IMR-90 (cell line): Measurements from ENCODE around the gene SBF1. TPM values are rescaled to one million over a fixed set of nuclear protein-coding genes. Genes with fewer than 3 reads are reported as not detected.

ENCODE experiments used
- ATAC-seq: fragments of 200-7000 bp; cut with Tn5 transposase; 2 replicates; pipeline ENCODE4 v1.9.1; 2020; ENCODE audit warnings: low read depth, mild to moderate bottlenecking, moderate library complexity
- BruUV-seq: library from RNA; stranded (reverse); fragments of 400-500 nt; replicated peaks from 2 replicates; lab custom pipeline; 2021; lab: Mats Ljungman, UMichigan
- CTCF ChIA-PET: fragments of 300-600 bp; formaldehyde crosslinking; extraction: SDS; loops from one replicate; lab custom pipeline; 2021; ENCODE audit warnings: antibody characterized with exemption; lab: Yijun Ruan, JAX
- POLR2A ChIA-PET: fragments of 300-600 bp; sonication (Branson Sonifier 250); formaldehyde crosslinking; loops from one replicate; lab custom pipeline; 2022; ENCODE audit warnings: antibody characterized with exemption; ENCODE audit not compliant: unreplicated experiment; lab: Charles Lee
- DNase-seq: peaks from one replicate; pipeline ENCODE4 v3.0.0; 2013
- H2AFZ ChIP-seq: replicated peaks from 2 replicates; pipeline ENCODE3; 2013; ENCODE audit warnings: low read length, mild to moderate bottlenecking; ENCODE audit not compliant: poor library complexity
- H2AK5ac ChIP-seq: 2 replicates; pipeline ENCODE4 v1.6.1; 2013; ENCODE audit warnings: low read depth, low read length, inconsistent platforms
- H2AK9ac ChIP-seq: replicated peaks from 2 replicates; pipeline ENCODE3; 2013; ENCODE audit warnings: mild to moderate bottlenecking, low read depth, low read length, moderate library complexity; ENCODE audit not compliant: poor library complexity
- H2BK120ac ChIP-seq: 2 replicates; pipeline ENCODE4 v1.6.1; 2013; ENCODE audit warnings: low read depth, low read length, inconsistent platforms
- H2BK15ac ChIP-seq: 3 replicates; pipeline ENCODE4 v1.6.1; 2013; ENCODE audit warnings: low read depth, low read length, inconsistent platforms
- H2BK20ac ChIP-seq: 2 replicates; pipeline ENCODE4 v1.6.1; 2013; ENCODE audit warnings: low read depth, mild to moderate bottlenecking, inconsistent platforms, low read length, moderate library complexity
- H2BK5ac ChIP-seq: 2 replicates; pipeline ENCODE4 v1.6.1; 2013; ENCODE audit warnings: mild to moderate bottlenecking, low read depth, low read length, inconsistent platforms; ENCODE audit not compliant: poor library complexity, severe bottlenecking
- H3K14ac ChIP-seq: replicated peaks from 2 replicates; pipeline ENCODE4 v1.6.1; 2013; ENCODE audit warnings: low read depth, low read length, inconsistent platforms
- H3K18ac ChIP-seq: 2 replicates; pipeline ENCODE4 v1.6.1; 2013; ENCODE audit warnings: low read depth, low read length, control low read depth
- H3K23ac ChIP-seq: 2 replicates; pipeline ENCODE4 v1.6.1; 2013; ENCODE audit warnings: low read depth, low read length, inconsistent platforms
- H3K27ac ChIP-seq: 2 replicates; pipeline ENCODE4 v1.5.1; 2013; ENCODE audit warnings: mild to moderate bottlenecking, control low read depth, low read length; ENCODE audit not compliant: insufficient read depth
- H3K27me3 ChIP-seq: 2 replicates; pipeline ENCODE4 v1.6.1; 2013; ENCODE audit warnings: low read length; ENCODE audit not compliant: control insufficient read depth, insufficient read depth
- H3K36me3 ChIP-seq: 2 replicates; pipeline ENCODE4 v1.6.1; 2013; ENCODE audit warnings: low read length, mixed read lengths; ENCODE audit not compliant: control insufficient read depth, insufficient read depth
- H3K4ac ChIP-seq: 2 replicates; pipeline ENCODE4 v1.6.1; 2013; ENCODE audit warnings: low read depth, low read length, inconsistent platforms
- H3K4me1 ChIP-seq: 2 replicates; pipeline ENCODE4 v1.6.1; 2013; ENCODE audit warnings: low read length, mixed read lengths; ENCODE audit not compliant: control insufficient read depth, insufficient read depth
- H3K4me2 ChIP-seq: 2 replicates; pipeline ENCODE4 v1.6.1; 2013; ENCODE audit warnings: low read depth, mild to moderate bottlenecking, control low read depth, low read length, moderate library complexity
- H3K4me3 ChIP-seq: 2 replicates; pipeline ENCODE4 v1.5.1; 2013; ENCODE audit warnings: low read depth, mild to moderate bottlenecking, control low read depth, low read length, moderate library complexity; ENCODE audit not compliant: insufficient read depth
- H3K56ac ChIP-seq: 2 replicates; pipeline ENCODE4 v1.6.1; 2013; ENCODE audit warnings: low read length, inconsistent platforms; ENCODE audit not compliant: insufficient read depth; ENCODE audit errors: extremely low read depth
- H3K79me1 ChIP-seq, 2 experiments: 2 replicates each; pipeline ENCODE4 v1.6.1; 2013; ENCODE audit warnings: low read length in 2 of 2, inconsistent platforms in 1 of 2, low read depth in 1 of 2
- H3K9ac ChIP-seq: 2 replicates; pipeline ENCODE4 v1.6.1; 2013; ENCODE audit warnings: low read depth, low read length, control low read depth
- H3K9me1 ChIP-seq: 2 replicates; pipeline ENCODE4 v1.6.1; 2013; ENCODE audit warnings: low read length, inconsistent platforms; ENCODE audit not compliant: insufficient read depth
- H3K9me3 ChIP-seq: 2 replicates; pipeline ENCODE4 v1.6.1; 2013; ENCODE audit warnings: low read length; ENCODE audit not compliant: control insufficient read depth, insufficient read depth
- H4K20me1 ChIP-seq: 2 replicates; pipeline ENCODE4 v1.6.1; 2013; ENCODE audit warnings: low read length, inconsistent platforms; ENCODE audit not compliant: insufficient read depth
- H4K5ac ChIP-seq: 2 replicates; pipeline ENCODE4 v1.6.1; 2013; ENCODE audit warnings: mild to moderate bottlenecking, low read depth, low read length, control low read depth
- H4K8ac ChIP-seq, 2 experiments: 2 replicates each; pipeline ENCODE4 v1.6.1; 2013; ENCODE audit warnings: low read depth in 2 of 2, low read length in 2 of 2, control low read depth in 1 of 2, inconsistent platforms in 1 of 2
- H4K91ac ChIP-seq: 2 replicates; pipeline ENCODE4 v1.6.1; 2013; ENCODE audit warnings: low read depth, low read length, inconsistent platforms; ENCODE audit not compliant: insufficient read depth
- BHLHE40 ChIP-seq: fragments of 150-350 bp; IDR thresholded peaks from 2 replicates; pipeline ENCODE4 v1.6.1; 2016; ENCODE audit warnings: mild to moderate bottlenecking, low read depth, low read length
- CEBPB ChIP-seq: IDR thresholded peaks from 2 replicates; pipeline ENCODE4 v1.6.1; 2012; ENCODE audit warnings: low read depth, low read length, improper control_type of control experiment
- CHD1 ChIP-seq: IDR thresholded peaks from 2 replicates; pipeline ENCODE4 v1.6.1; 2012; ENCODE audit warnings: low read depth, low read length, improper control_type of control experiment
- CTCF ChIP-seq: conservative IDR thresholded peaks from 2 replicates; pipeline ENCODE4 v1.5.1; 2012; ENCODE audit warnings: mild to moderate bottlenecking, low read depth, low read length, improper control_type of control experiment
- ELK1 ChIP-seq: fragments of 150-350 bp; IDR thresholded peaks from 2 replicates; pipeline ENCODE4 v1.6.1; 2016; ENCODE audit warnings: low read depth, mild to moderate bottlenecking, low read length, moderate library complexity, borderline replicate concordance
- FOS ChIP-seq: fragments of 150-350 bp; IDR thresholded peaks from 2 replicates; pipeline ENCODE4 v1.6.1; 2016; ENCODE audit warnings: low read depth, low read length
- MAFK ChIP-seq: IDR thresholded peaks from 2 replicates; pipeline ENCODE4 v1.6.1; 2012; ENCODE audit warnings: low read depth, low read length, improper control_type of control experiment
- MAZ ChIP-seq: IDR thresholded peaks from 2 replicates; pipeline ENCODE4 v1.6.1; 2012; ENCODE audit warnings: low read depth, mild to moderate bottlenecking, low read length, improper control_type of control experiment, moderate library complexity, borderline replicate concordance
- MXI1 ChIP-seq: IDR thresholded peaks from 2 replicates; pipeline ENCODE4 v1.6.1; 2012; ENCODE audit warnings: low read depth, mild to moderate bottlenecking, low read length, moderate library complexity, borderline replicate concordance
- NFE2L2 ChIP-seq: fragments of 150-350 bp; IDR thresholded peaks from 2 replicates; pipeline ENCODE4 v1.6.1; 2016; ENCODE audit warnings: low read depth, mild to moderate bottlenecking, low read length
- POLR2A ChIP-seq: IDR thresholded peaks from 2 replicates; pipeline ENCODE4 v1.6.1; 2012; ENCODE audit warnings: mild to moderate bottlenecking, low read depth, low read length
- RAD21 ChIP-seq: IDR thresholded peaks from 2 replicates; pipeline ENCODE4 v1.6.1; 2012; ENCODE audit warnings: low read length, improper control_type of control experiment
- SMC3 ChIP-seq: fragments of 150-350 bp; IDR thresholded peaks from 2 replicates; pipeline ENCODE4 v1.6.1; 2016; ENCODE audit warnings: low read depth, mild to moderate bottlenecking, antibody characterized with exemption, low read length, moderate library complexity
- WGBS, 2 experiments: methylation state at CpG; one replicate each; pipeline versions ENCODE4 v1.1.5 to v1.1.7; 2013; ENCODE audit warnings: missing lambda C conversion rate in 2 of 2; ENCODE audit not compliant: insufficient read length in 1 of 2; ENCODE audit errors: extremely low coverage in 2 of 2; 5-methylcytosine and 5-hydroxymethylcytosine counted together
- dilution Hi-C: fragments of 300-500 bp; cut with HindIII; formaldehyde crosslinking; loops from one replicate; pipeline ENCODE4 v1.14.3; 2018; ENCODE audit warnings: low sequenced_read_pairs; ENCODE audit not compliant: unreplicated experiment
- in situ Hi-C: fragments of 300-500 bp; cut with MboI; formaldehyde crosslinking; loops from 3 replicates; pipeline ENCODE4 v1.14.3; 2019; ENCODE audit warnings: low sequenced_read_pairs, inconsistent platforms, mixed read lengths
- intact Hi-C: fragments of 100-400 bp; cut with micrococcal nuclease; formaldehyde crosslinking; loops from 2 replicates; pipeline ENCODE4 v1.10.0; 2022
- polyA plus RNA-seq, 3 experiments: library from polyadenylated mRNA; depleted of rRNA; stranded (reverse); fragments of >200 nt; gene quantifications; 2 replicates each; pipeline ENCODE4 v1.2.3, GENCODE V29; 2012; ENCODE audit warnings: low replicate concordance in 1 of 3
- total RNA-seq: library from RNA; depleted of rRNA; stranded (reverse); fragments of >200 nt; gene quantifications from 2 replicates; pipeline ENCODE4 v1.2.3, GENCODE V29; 2012
- TF ChIP-seq, protein P1 (sequence below): fragments of 150-350 bp; IDR thresholded peaks from 2 replicates; pipeline ENCODE4 v1.6.1; 2017; ENCODE audit warnings: mild to moderate bottlenecking, antibody characterized with exemption, low read length, low read depth

The SBF1 gene
- total and polyA plus RNA-seq, 2 of the 4 experiments (the other 2 are of a cell fraction), result 21.5 to 33.2 TPM

DNA sequence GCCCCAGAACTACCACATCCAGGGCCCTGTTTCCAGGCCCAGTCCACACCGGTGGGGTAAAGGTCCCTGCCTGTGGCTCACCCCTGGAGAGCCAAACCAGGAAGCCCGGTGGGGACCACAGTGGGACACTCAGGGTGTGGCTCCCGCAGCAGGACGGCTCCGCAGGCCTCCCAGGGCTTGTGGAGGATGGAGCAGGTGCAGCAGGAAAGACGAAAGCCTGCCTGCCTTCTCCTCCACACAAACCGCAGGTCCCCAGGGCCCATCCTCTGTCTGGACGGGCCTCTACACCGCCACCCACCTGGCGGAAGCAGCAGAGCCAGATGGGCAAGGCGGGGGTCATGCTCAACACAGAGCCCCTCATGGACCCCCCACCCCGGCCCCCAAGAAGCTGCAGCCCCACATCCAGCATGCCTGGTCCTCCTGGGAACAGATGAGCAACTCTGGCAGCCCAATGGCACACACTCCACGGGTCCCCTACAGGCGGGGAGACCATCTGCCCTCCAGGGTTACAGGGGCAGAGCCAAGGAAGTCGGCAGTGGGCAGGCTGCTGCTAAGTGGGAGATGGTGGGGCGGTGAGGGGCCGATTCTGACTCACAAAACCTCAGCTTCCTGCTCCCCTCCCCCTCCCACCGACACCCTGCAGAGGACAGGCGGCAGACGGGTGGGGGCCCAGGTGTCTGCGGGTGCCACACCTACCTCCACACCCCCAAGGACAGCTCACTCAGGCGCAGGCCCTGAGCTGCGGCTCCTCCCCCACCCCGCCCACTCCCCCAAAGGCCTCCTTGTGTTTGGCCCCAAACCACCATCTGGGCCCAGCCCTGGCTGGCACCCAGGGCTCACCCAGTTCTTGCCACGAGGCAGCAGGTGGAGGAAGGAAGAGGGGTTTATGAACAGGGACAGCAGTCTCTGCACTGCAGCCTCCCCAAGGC lies 5.2 kb downstream of the SBF1 start:
- Histone ChIP-seq H3K4ac (no peak overlapping the region), H2AK5ac (peak overlapping the region; percentile 1; the same call in 1 of the 2 replicates), H4K8ac (no peak overlapping the region), H3K79me1 (peaks cover 24 to 72% of the 10 kb centered on the region in 2 experiments; a peak in 3 of 4 replicates), H2AK9ac (peak overlapping the region; percentile 52), H3K4me2 (no peak overlapping the region), H3K27me3 (no peaks in the 10 kb centered on the region), H2BK15ac (no peak overlapping the region), H2BK20ac (no peak overlapping the region), H2BK120ac (no peak overlapping the region), H3K36me3 (peaks cover 34% of the 10 kb centered on the region), H4K91ac (no peak overlapping the region), H3K56ac (no peak overlapping the region), H3K18ac (no peak overlapping the region), H2AFZ (peak overlapping the region; percentile 43), H3K4me1 (peaks cover 22% of the 10 kb centered on the region), H3K9me3 (no peaks in the 10 kb centered on the region), H3K27ac (no peak overlapping the region), H3K9ac (no peak overlapping the region; the same call in 1 of the 2 replicates), H3K4me3 (no peak overlapping the region), H4K5ac (no peak overlapping the region), H3K14ac (no peak overlapping the region), H4K20me1 (peaks cover 67% of the 10 kb centered on the region), H2BK5ac (no peak overlapping the region), H3K9me1 (peaks cover 20% of the 10 kb centered on the region), H3K23ac (peak overlapping the region; percentile 8; the same call in 1 of the 2 replicates)
- ATAC-seq (no peak), DNase-seq (peak; percentile 13)
- in situ Hi-C loops, result no loop called here
- 100% methylated on average over 5 of the region's 25 CpGs; no CpG with 5 or more reads in 1 of the 2 experiments for WGBS, 2 experiments
- intact Hi-C loops, result no loop called here
- dilution Hi-C loops, result no loop called here
- BruUV-seq, result no TSS peak
- ChIA-PET POLR2A (no interaction called here), CTCF (no interaction called here)
- TF ChIP-seq CEBPB, result no peak
- no peak for TF ChIP-seq RAD21
- no peak for TF ChIP-seq CHD1
- TF ChIP-seq BHLHE40, result no peak
- TF ChIP-seq POLR2A, result no peak
- TF ChIP-seq MAFK, result no peak
- no peak for TF ChIP-seq ELK1
- no peak for TF ChIP-seq NFE2L2
- no peak for TF ChIP-seq SMC3
- TF ChIP-seq MXI1, result no peak
- no peak for TF ChIP-seq FOS
- TF ChIP-seq, protein P1, sequence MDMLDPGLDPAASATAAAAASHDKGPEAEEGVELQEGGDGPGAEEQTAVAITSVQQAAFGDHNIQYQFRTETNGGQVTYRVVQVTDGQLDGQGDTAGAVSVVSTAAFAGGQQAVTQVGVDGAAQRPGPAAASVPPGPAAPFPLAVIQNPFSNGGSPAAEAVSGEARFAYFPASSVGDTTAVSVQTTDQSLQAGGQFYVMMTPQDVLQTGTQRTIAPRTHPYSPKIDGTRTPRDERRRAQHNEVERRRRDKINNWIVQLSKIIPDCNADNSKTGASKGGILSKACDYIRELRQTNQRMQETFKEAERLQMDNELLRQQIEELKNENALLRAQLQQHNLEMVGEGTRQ, result no peak
- no peak for TF ChIP-seq CTCF
- no peak for TF ChIP-seq MAZ
